ENCODE measurements around the gene MSL2. TPM values are rescaled to one million over a fixed set of nuclear protein-coding genes. Genes with fewer than 3 reads are reported as not detected.
A peak's percentile ranks its signal among the peaks of the same experiment; 100 is the strongest.
"Not testable (repeated sequence)": the region's sequence is repeated elsewhere in the genome, so short reads cannot be mapped to it uniquely, and the experiment has no call there.

The MSL2 gene
- total RNA-seq, 1 donor from 2014 or later = 19.0 TPM

DNA sequence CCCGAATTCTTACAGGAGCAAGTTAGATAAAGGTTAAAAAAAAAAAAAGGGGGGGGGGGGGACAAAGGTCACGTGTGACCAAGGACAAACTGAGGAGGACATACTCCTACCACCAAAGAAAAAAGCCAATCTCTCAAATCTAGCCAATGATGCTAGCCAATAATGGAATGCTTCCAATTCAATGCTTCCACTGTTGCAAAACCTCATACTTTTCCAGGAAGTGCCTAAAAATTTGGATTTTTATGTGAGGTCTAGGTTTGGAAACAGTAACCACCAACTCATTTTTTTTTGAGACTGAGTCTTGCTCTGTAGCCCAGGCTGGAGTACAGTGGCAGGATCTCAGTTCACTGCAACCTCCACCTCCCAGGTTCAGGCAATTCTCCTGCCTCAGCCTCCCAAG is 11.4 kb downstream of the MSL2 start:
- no peaks in the 10 kb centered on the region for H3K36me3 ChIP-seq
- no peak overlapping the region for H3K4me3 ChIP-seq
- no peaks in the 10 kb centered on the region for H3K27me3 ChIP-seq (ENCODE audit: low read depth)
- TF ChIP-seq, protein P1, sequence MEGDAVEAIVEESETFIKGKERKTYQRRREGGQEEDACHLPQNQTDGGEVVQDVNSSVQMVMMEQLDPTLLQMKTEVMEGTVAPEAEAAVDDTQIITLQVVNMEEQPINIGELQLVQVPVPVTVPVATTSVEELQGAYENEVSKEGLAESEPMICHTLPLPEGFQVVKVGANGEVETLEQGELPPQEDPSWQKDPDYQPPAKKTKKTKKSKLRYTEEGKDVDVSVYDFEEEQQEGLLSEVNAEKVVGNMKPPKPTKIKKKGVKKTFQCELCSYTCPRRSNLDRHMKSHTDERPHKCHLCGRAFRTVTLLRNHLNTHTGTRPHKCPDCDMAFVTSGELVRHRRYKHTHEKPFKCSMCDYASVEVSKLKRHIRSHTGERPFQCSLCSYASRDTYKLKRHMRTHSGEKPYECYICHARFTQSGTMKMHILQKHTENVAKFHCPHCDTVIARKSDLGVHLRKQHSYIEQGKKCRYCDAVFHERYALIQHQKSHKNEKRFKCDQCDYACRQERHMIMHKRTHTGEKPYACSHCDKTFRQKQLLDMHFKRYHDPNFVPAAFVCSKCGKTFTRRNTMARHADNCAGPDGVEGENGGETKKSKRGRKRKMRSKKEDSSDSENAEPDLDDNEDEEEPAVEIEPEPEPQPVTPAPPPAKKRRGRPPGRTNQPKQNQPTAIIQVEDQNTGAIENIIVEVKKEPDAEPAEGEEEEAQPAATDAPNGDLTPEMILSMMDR (IDR thresholded peaks at IDR 0.05; ENCODE audit: borderline replicate concordance) = no peak
- intact Hi-C loops (cut with micrococcal nuclease) = no loop called here
- no peaks in the 10 kb centered on the region for H3K9me3 ChIP-seq (replicated peaks)
- H3K27ac ChIP-seq (replicated peaks) = peak overlapping the region; percentile 20
- peaks cover 96% of the 10 kb centered on the region for H3K4me1 ChIP-seq
- no peak for DNase-seq

DNA sequence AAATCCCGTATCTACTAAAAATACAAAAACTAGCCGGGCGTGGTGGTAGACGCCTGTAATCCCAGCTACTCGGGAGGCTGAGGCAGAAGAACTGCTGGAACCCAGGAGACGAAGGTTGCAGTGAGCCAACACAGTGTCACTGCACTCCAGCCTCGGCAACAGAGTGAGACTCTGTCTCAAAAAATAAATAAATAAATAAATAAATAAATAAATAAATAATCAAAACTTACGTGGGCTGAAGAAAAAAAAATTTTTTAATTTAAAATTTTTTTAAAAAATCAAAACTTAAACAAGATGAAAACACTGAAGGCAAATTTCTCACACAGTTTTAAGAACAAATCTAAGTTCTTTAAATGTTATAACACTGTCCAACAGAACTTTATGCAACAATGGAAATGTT is 14.4 kb downstream of the MSL2 start:
- no peaks in the 10 kb centered on the region for H3K36me3 ChIP-seq
- TF ChIP-seq, protein P1 (IDR thresholded peaks at IDR 0.05; ENCODE audit: borderline replicate concordance) = no peak
- H3K4me3 ChIP-seq = no peak overlapping the region
- peaks cover 96% of the 10 kb centered on the region for H3K4me1 ChIP-seq
- no peaks in the 10 kb centered on the region for H3K27me3 ChIP-seq (ENCODE audit: low read depth)
- no peak overlapping the region for H3K27ac ChIP-seq (replicated peaks)
- intact Hi-C loops (cut with micrococcal nuclease) = no loop called here
- no peak for DNase-seq
- no peaks in the 10 kb centered on the region for H3K9me3 ChIP-seq (replicated peaks)

DNA sequence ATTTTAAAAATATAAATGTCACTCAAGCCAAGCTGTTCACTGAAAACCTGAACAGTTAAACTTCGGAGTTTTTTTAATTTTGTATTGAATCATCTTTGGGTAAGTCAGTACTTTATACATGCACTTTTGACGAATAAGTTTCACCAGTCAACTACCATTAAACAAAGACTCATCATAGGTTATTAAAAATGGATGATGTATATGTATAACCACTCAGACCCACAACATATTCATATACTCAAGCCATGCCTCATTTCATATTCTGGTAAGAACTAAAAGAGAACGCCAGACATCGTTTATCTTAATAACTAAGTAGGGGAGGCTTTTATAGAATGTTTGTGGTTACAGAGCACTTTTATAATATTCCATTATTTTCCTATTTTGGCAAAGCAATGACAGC is 18.3 kb downstream of the MSL2 start:
- Histone ChIP-seq H3K9me3 (replicated peaks) (no peaks in the 10 kb centered on the region), H3K4me1 (peaks cover 98% of the 10 kb centered on the region), H3K27me3 (ENCODE audit: low read depth) (no peaks in the 10 kb centered on the region), H3K27ac (replicated peaks) (no peak overlapping the region), H3K4me3 (no peak overlapping the region), H3K36me3 (no peaks in the 10 kb centered on the region)
- no peak for DNase-seq
- intact Hi-C loops (cut with micrococcal nuclease) = no loop called here
- TF ChIP-seq, protein P1 (IDR thresholded peaks at IDR 0.05; ENCODE audit: borderline replicate concordance) = no peak

DNA sequence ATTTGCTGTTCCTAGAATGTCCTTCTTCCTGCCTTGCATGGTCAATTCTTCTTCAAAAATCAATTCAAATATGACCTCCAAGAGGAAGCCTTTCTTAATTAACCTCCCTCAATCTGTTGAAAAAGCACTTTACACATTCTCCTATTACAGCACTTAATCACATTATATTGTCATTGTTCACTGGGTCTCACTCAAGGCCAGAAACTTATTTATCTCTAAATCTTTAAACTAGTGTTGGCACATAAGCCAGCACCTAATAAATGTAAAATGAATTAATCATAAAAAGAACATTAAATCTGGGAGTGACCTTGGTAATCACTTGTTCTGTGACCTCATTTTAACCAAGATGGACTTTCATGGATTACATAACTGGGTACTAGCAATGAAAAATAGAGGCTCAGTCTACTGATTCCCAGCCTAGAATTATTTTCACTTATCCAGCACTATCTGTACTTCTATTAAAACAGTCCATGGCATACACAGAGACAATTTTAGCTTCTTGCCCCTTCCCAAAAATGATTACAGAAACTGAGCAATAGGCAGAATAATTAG is 22.1 kb downstream of the MSL2 start:
- H3K9me3 ChIP-seq (replicated peaks) = no peaks in the 10 kb centered on the region
- DNase-seq = no peak
- H3K4me3 ChIP-seq = no peak overlapping the region
- no peak overlapping the region for H3K27ac ChIP-seq (replicated peaks)
- H3K36me3 ChIP-seq = no peaks in the 10 kb centered on the region
- intact Hi-C loops (cut with micrococcal nuclease) = no loop called here
- TF ChIP-seq, protein P1 (IDR thresholded peaks at IDR 0.05; ENCODE audit: borderline replicate concordance) = no peak
- H3K4me1 ChIP-seq = peaks cover 84% of the 10 kb centered on the region
- H3K27me3 ChIP-seq (ENCODE audit: low read depth) = no peaks in the 10 kb centered on the region

DNA sequence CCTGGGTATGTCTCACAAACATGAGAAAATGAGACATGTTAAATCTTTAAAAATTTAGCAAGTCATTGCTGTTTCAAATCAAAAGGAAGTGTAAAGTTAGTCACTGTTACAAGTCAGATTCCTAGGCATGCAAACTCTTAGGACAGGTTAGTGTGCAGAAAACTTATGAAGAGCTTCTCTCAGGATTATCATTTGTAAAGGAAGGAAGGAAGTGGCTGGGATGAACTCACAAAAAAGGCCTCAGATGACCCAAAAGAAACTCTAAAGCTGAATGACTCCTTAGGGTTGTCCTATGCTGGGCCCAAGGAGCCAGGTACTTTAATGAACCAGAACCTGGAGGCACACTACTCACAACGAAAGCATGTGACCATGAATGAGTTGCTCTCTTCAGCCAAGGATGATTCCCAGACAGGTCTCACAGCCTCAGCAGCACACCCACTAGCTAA is 25.0 kb downstream of the MSL2 start:
- H3K4me1 ChIP-seq = peaks cover 70% of the 10 kb centered on the region
- intact Hi-C loops (cut with micrococcal nuclease) = no loop called here

DNA sequence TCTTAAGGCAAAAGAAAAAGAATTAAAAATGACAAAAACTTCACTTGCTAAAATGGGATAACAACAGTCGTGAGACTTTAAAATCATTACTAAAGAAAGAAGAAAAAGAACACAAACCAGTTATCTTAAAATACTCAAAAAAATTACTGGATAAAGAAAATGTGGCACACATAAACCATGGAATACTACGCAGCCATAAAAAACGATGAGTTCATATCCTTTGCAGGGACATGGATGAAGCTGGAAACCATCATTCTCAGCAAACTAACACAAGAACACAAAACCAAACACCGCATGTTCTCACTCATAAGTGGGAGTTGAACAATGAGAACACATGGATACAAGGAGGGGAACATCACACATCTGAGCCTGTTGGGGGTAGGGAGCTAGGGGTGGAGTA is 27.9 kb downstream of the MSL2 start:
- H3K9me3 ChIP-seq (replicated peaks); intact Hi-C loops (cut with micrococcal nuclease); H3K27ac ChIP-seq (replicated peaks); H3K36me3 ChIP-seq; DNase-seq; H3K27me3 ChIP-seq (ENCODE audit: low read depth); H3K4me3 ChIP-seq: not testable (repeated sequence)
- H3K4me1 ChIP-seq = peaks cover 70% of the 10 kb centered on the region

More for the DNA sequence above, 25.0 kb downstream of the MSL2 start:
- TF ChIP-seq, protein P1 (IDR thresholded peaks at IDR 0.05; ENCODE audit: borderline replicate concordance) = no peak
- no peaks in the 10 kb centered on the region for H3K9me3 ChIP-seq (replicated peaks)
- no peak overlapping the region for H3K4me3 ChIP-seq
- H3K27ac ChIP-seq (replicated peaks) = no peak overlapping the region
- H3K27me3 ChIP-seq (ENCODE audit: low read depth) = no peaks in the 10 kb centered on the region
- H3K36me3 ChIP-seq = no peaks in the 10 kb centered on the region
- DNase-seq = no peak
